Uterus (tissue), 4 donors: ENCODE results near the gene LMCD1. TPM values are rescaled to one million over a fixed set of nuclear protein-coding genes. Genes with fewer than 3 reads are reported as not detected.
A peak's percentile ranks its signal among the peaks of the same experiment; 100 is the strongest.

ENCODE experiments used
- DNase-seq, 2 donors: peaks; one replicate each; pipeline ENCODE4 v3.0.0-alpha.2; 2019 to 2020
- H3K27ac ChIP-seq, 2 donors: fragments of 200-600 bp; sonication (generic); 1 replicate in 1 of 2; 2 replicates in 1 of 2; pipeline ENCODE4 v1.5.1; 2016 to 2018
- H3K27me3 ChIP-seq, 2 donors: fragments of 200-600 bp; sonication (generic); one replicate each; pipeline ENCODE4 v1.5.1; 2018 to 2019; ENCODE audit warnings: control low read depth in 1 of 2
- H3K36me3 ChIP-seq, 2 donors: fragments of 200-600 bp; sonication (generic); one replicate each; pipeline ENCODE4 v1.5.1; 2019; ENCODE audit warnings: control low read depth in 1 of 2
- H3K4me1 ChIP-seq, 2 donors: fragments of 200-600 bp; sonication (generic); one replicate each; pipeline ENCODE4 v1.5.1; 2018 to 2019; ENCODE audit warnings: control low read depth in 1 of 2
- H3K4me3 ChIP-seq, 2 donors: fragments of 200-600 bp; sonication (generic); 1 replicate in 1 of 2; 2 replicates in 1 of 2; pipeline ENCODE4 v1.5.1; 2018 to 2019; ENCODE audit warnings: mild to moderate bottlenecking in 1 of 2
- H3K9me3 ChIP-seq, 2 donors: fragments of 200-600 bp; sonication (generic); one replicate each; pipeline ENCODE4 v1.5.1; 2019; ENCODE audit warnings: control low read depth in 1 of 2
- POLR2A ChIP-seq, 2 donors: fragments of 450-650 bp; IDR thresholded peaks; one replicate each; pipeline ENCODE4 v1.6.1; 2016; ENCODE audit warnings: antibody characterized with exemption in 2 of 2, mild to moderate bottlenecking in 1 of 2, moderate library complexity in 1 of 2
- intact Hi-C: fragments of 100-400 bp; cut with DNase I; formaldehyde crosslinking; loops from one replicate; pipeline ENCODE4 v1.15.1; 2023; ENCODE audit warnings: low total_unique reads
- total RNA-seq, 4 donors: library from RNA; depleted of rRNA in 3 of 4; stranded (reverse); fragments of >200 nt in 3 of 4; gene quantifications; one replicate each; pipeline versions ENCODE4 v1.1.0 to v1.2.4, GENCODE V29; 2014 to 2023
- TF ChIP-seq, protein P1 (sequence below), 4 experiments: fragments of 200-600 bp in 2 of 4; fragments of 450-650 bp in 2 of 4; sonication (generic) in 2 of 4; IDR thresholded peaks; one replicate each; pipeline ENCODE4 v1.5.1; 2016 to 2019; ENCODE audit warnings: antibody characterized with exemption in 4 of 4, mild to moderate bottlenecking in 2 of 4, moderate library complexity in 1 of 4
- donor health status: DM: yes; HTN: yes; CAD: no.

LMCD1 gene
- total RNA-seq, 4 donors from 2014 or later, result 70.9 to 163 (median 115) TPM

- Histone ChIP-seq H3K9me3 (no peaks in the 10 kb centered on the region), H3K4me3 (no peak overlapping the region), H3K4me1 (no peaks in the 10 kb centered on the region), H3K36me3 (no peaks in the 10 kb centered on the region), H3K27me3 (no peaks in the 10 kb centered on the region), H3K27ac (peak overlapping the region in 1 of 2 donors; percentile 2)
- no peak for DNase-seq
- TF ChIP-seq, protein P1, sequence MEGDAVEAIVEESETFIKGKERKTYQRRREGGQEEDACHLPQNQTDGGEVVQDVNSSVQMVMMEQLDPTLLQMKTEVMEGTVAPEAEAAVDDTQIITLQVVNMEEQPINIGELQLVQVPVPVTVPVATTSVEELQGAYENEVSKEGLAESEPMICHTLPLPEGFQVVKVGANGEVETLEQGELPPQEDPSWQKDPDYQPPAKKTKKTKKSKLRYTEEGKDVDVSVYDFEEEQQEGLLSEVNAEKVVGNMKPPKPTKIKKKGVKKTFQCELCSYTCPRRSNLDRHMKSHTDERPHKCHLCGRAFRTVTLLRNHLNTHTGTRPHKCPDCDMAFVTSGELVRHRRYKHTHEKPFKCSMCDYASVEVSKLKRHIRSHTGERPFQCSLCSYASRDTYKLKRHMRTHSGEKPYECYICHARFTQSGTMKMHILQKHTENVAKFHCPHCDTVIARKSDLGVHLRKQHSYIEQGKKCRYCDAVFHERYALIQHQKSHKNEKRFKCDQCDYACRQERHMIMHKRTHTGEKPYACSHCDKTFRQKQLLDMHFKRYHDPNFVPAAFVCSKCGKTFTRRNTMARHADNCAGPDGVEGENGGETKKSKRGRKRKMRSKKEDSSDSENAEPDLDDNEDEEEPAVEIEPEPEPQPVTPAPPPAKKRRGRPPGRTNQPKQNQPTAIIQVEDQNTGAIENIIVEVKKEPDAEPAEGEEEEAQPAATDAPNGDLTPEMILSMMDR (IDR thresholded peaks at IDR 0.05), result no peak
- TF ChIP-seq POLR2A (IDR thresholded peaks at IDR 0.05), result no peak
- intact Hi-C loops, result no loop called here
Observed at GRCh38 chr3:8538913-8539312, 37.3 kb downstream of the LMCD1 start.

- H3K36me3 ChIP-seq, result no peaks in the 10 kb centered on the region
Observed at GRCh38 chr3:8539419-8539818, 37.8 kb downstream of the LMCD1 start.

GRCh38 chr3:8540456-8540855 lies 38.8 kb downstream of the LMCD1 start:
- no peaks in the 10 kb centered on the region for H3K9me3 ChIP-seq
- intact Hi-C loops, result no loop called here
- no peaks in the 10 kb centered on the region for H3K4me1 ChIP-seq
- no peak overlapping the region for H3K4me3 ChIP-seq
- no peak overlapping the region for H3K27ac ChIP-seq
- no peaks in the 10 kb centered on the region for H3K36me3 ChIP-seq
- TF ChIP-seq, protein P1 (IDR thresholded peaks at IDR 0.05), result no peak
- TF ChIP-seq POLR2A (IDR thresholded peaks at IDR 0.05), result no peak
- no peak for DNase-seq
- no peaks in the 10 kb centered on the region for H3K27me3 ChIP-seq

More at GRCh38 chr3:8539419-8539818, 37.8 kb downstream of the LMCD1 start:
- Histone ChIP-seq H3K4me3 (no peak overlapping the region), H3K4me1 (no peaks in the 10 kb centered on the region), H3K27me3 (no peaks in the 10 kb centered on the region), H3K27ac (peak overlapping the region in 1 of 2 donors; percentile 2), H3K9me3 (no peaks in the 10 kb centered on the region)
- intact Hi-C loops, result no loop called here
- TF ChIP-seq, protein P1 (IDR thresholded peaks at IDR 0.05), result no peak
- no peak for TF ChIP-seq POLR2A (IDR thresholded peaks at IDR 0.05)
- DNase-seq, result no peak

DNA sequence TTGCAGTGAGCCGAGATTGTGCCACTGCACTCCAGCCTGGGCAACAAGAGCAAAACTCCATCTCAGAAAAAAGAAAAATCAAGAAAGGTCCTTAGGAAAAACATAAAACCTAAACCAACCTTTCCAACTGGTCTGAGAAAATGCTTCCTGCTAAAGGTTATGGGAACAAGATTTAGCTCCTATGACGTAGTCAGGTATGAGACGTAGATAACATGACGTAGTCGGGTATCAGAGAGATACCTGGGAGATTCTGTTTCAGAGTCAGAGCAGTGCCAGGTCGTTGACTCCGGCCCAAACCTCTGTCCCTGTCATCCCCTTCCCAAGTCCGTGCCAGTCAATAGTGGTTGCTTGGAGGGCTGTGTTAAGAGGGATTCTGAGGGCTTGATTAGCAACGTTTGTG lies 39.9 kb downstream of the LMCD1 start:
- TF ChIP-seq, protein P1 (IDR thresholded peaks at IDR 0.05), result no peak
- TF ChIP-seq POLR2A (IDR thresholded peaks at IDR 0.05), result no peak
- no peak overlapping the region for H3K27ac ChIP-seq
- H3K4me3 ChIP-seq, result no peak overlapping the region
- intact Hi-C loops, result no loop called here
- no peaks in the 10 kb centered on the region for H3K9me3 ChIP-seq
- H3K36me3 ChIP-seq, result no peaks in the 10 kb centered on the region
- no peaks in the 10 kb centered on the region for H3K4me1 ChIP-seq
- H3K27me3 ChIP-seq, result no peaks in the 10 kb centered on the region
- no peak for DNase-seq

DNA sequence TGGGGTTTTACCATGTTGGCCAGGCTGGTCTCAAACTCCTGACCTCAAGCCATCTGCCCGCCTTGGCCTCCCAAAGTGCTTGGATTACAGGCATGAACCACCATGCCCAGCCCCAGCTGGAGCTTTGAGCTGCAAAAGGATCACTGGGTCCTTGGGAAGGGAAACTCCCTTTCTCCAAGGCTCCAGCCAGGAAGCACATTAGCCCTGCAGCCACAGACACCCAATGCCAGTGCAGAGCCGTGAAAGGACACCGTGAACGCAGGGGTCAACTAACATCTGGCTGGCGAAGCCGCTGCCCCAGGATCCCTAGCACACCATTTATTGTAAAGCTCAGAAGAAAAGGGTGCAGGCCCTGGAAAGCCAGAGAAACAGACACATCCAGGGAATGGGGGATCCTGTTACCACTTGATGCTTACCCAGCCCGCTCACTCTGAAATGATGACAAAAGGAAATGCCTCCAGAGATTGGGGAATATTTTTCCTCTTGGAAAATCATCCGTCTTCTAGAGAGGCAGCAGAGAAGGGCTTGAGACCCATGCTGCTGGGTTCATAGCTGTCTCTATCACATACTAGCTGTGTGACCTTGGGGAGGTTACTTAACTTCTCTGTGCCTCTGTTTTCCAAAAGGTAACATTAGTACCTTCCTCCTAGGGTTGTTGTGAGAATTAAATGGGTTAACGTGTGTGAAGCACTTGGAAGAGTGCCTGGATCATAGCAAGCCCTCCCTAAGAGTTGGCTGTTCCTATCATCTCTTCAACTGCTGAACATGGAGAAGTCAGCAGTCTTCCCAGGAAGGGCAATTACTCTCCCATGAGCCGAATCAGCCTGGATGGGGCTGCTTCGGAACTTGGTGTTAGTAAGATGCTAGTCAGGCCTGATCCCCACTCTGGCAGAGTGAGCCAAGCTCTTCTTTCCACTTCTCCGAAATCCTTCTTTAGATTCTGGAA lies 40.8 kb downstream of the LMCD1 start:
- intact Hi-C loops, result no loop called here
- no peaks in the 10 kb centered on the region for H3K27me3 ChIP-seq
- H3K9me3 ChIP-seq, result no peaks in the 10 kb centered on the region
- no peak overlapping the region for H3K4me3 ChIP-seq
- no peak for DNase-seq
- H3K4me1 ChIP-seq, result no peaks in the 10 kb centered on the region
- no peaks in the 10 kb centered on the region for H3K36me3 ChIP-seq
- TF ChIP-seq POLR2A (IDR thresholded peaks at IDR 0.05), result no peak
- TF ChIP-seq, protein P1 (IDR thresholded peaks at IDR 0.05), result no peak
- no peak overlapping the region for H3K27ac ChIP-seq
